Neural cell (in vitro differentiated cells): ENCODE measurements around the gene TBC1D8. TPM values are rescaled to one million over a fixed set of nuclear protein-coding genes. Genes with fewer than 3 reads are reported as not detected.

Source experiments
- H2AFZ ChIP-seq: fragments of 200-600, 300-800 bp; sonication (generic), shearing (Covaris generic); 2 replicates; pipeline ENCODE4 v1.6.0; 2014; ENCODE audit warnings: low read depth, mild to moderate bottlenecking, antibody characterized with exemption, low read length, moderate library complexity
- H3F3A ChIP-seq: fragments of 200-600 bp; shearing (Covaris generic); 2 replicates; pipeline ENCODE4 v1.6.1; 2016; ENCODE audit warnings: mild to moderate bottlenecking, moderate library complexity, mixed read lengths, antibody characterized with exemption, low read length; ENCODE audit not compliant: insufficient read depth, poor library complexity, severe bottlenecking
- H3K27ac ChIP-seq: fragments of 200-600, 300-800 bp; sonication (generic), shearing (Covaris generic); 2 replicates; pipeline ENCODE4 v1.5.1; 2014; ENCODE audit warnings: mild to moderate bottlenecking, low read length, moderate library complexity
- H3K27me3 ChIP-seq: fragments of 300-800, 200-600 bp; sonication (generic), shearing (Covaris generic); 2 replicates; pipeline ENCODE4 v1.6.0; 2014; ENCODE audit warnings: mild to moderate bottlenecking, low read depth, low read length, moderate library complexity; ENCODE audit not compliant: insufficient read depth
- H3K36me3 ChIP-seq: fragments of 300-800, 200-600 bp; sonication (generic), shearing (Covaris generic); 2 replicates; pipeline ENCODE4 v1.5.1; 2014; ENCODE audit warnings: mild to moderate bottlenecking, antibody characterized with exemption, low read length, moderate library complexity; ENCODE audit not compliant: insufficient read depth
- H3K4me2 ChIP-seq: fragments of 300-800, 200-600 bp; sonication (generic), shearing (Covaris generic); 2 replicates; pipeline ENCODE4 v1.6.0; 2014; ENCODE audit warnings: mild to moderate bottlenecking, low read length
- H3K4me3 ChIP-seq: fragments of 300-800, 200-600 bp; sonication (generic), shearing (Covaris generic); 2 replicates; pipeline ENCODE4 v1.5.1; 2014; ENCODE audit warnings: mild to moderate bottlenecking, low read length, moderate library complexity
- H3K79me2 ChIP-seq: fragments of 200-600 bp; shearing (Covaris generic); replicated peaks from 2 replicates; pipeline ENCODE4 v1.6.0; 2014; ENCODE audit warnings: mild to moderate bottlenecking, low read length, moderate library complexity; ENCODE audit not compliant: insufficient read depth
- H3K9ac ChIP-seq: fragments of 300-800, 200-600 bp; sonication (generic), shearing (Covaris generic); 2 replicates; pipeline ENCODE4 v1.6.1; 2016; ENCODE audit warnings: mild to moderate bottlenecking, low read length, mixed read lengths
- H3K9me2 ChIP-seq: fragments of 200-600 bp; shearing (Covaris generic); 2 replicates; pipeline ENCODE4 v1.6.1; 2016; ENCODE audit warnings: mild to moderate bottlenecking, low read length, mixed read lengths; ENCODE audit not compliant: insufficient read depth
- H3K9me3 ChIP-seq: fragments of 200-600, 300-800 bp; sonication (generic), shearing (Covaris generic); 2 replicates; pipeline ENCODE4 v1.6.1; 2016; ENCODE audit warnings: mild to moderate bottlenecking, mixed run types, low read length, moderate library complexity, mixed read lengths
- H4K20me1 ChIP-seq: fragments of 200-600 bp; shearing (Covaris generic); 2 replicates; pipeline ENCODE4 v1.6.1; 2016; ENCODE audit warnings: mild to moderate bottlenecking, mixed run types; ENCODE audit not compliant: insufficient read depth
- EP300 ChIP-seq: fragments of 450-650 bp; conservative IDR thresholded peaks from 2 replicates; pipeline ENCODE4 v1.6.1; 2014; ENCODE audit warnings: antibody characterized with exemption, mild to moderate bottlenecking, moderate library complexity; ENCODE audit not compliant: poor library complexity, severe bottlenecking
- EZH2 ChIP-seq: fragments of 200-600, 300-800 bp; shearing (Covaris generic), sonication (generic); IDR thresholded peaks from 2 replicates; pipeline ENCODE4 v1.6.1; 2014; ENCODE audit warnings: antibody characterized with exemption, low read length, borderline replicate concordance, mild to moderate bottlenecking; ENCODE audit not compliant: insufficient read depth, poor library complexity, severe bottlenecking
- MXI1 ChIP-seq: fragments of 450-650 bp; conservative IDR thresholded peaks from 2 replicates; pipeline ENCODE4 v1.6.1; 2014; ENCODE audit warnings: antibody characterized with exemption, mild to moderate bottlenecking; ENCODE audit not compliant: poor library complexity, severe bottlenecking
- POLR2AphosphoS5 ChIP-seq: IDR thresholded peaks from 2 replicates; pipeline ENCODE4 v1.6.1; 2012
- RAD21 ChIP-seq: fragments of 450-650 bp; conservative IDR thresholded peaks from 2 replicates; pipeline ENCODE4 v1.6.1; 2014; ENCODE audit warnings: antibody characterized with exemption, mild to moderate bottlenecking, moderate library complexity
- REST ChIP-seq: IDR thresholded peaks from 2 replicates; pipeline ENCODE4 v1.6.1; 2012; ENCODE audit warnings: borderline replicate concordance
- SMC3 ChIP-seq: fragments of 450-650 bp; conservative IDR thresholded peaks from 2 replicates; pipeline ENCODE4 v1.6.1; 2014; ENCODE audit warnings: antibody characterized with exemption, mild to moderate bottlenecking, moderate library complexity; ENCODE audit not compliant: poor library complexity
- TAF1 ChIP-seq: IDR thresholded peaks from 2 replicates; pipeline ENCODE4 v1.6.1; 2012; ENCODE audit warnings: low read depth
- polyA minus RNA-seq: library from RNA; depleted of rRNA, polyadenylated mRNA; stranded (reverse); fragments of >200 nt; gene quantifications from 2 replicates; pipeline ENCODE4 v1.2.3, GENCODE V29; 2014
- polyA plus RNA-seq: library from polyadenylated mRNA; depleted of rRNA; stranded (reverse); fragments of >200 nt; gene quantifications from 2 replicates; pipeline ENCODE4 v1.2.3, GENCODE V29; 2014
- TF ChIP-seq, protein P1 (sequence below): fragments of 450-650 bp; IDR thresholded peaks from 2 replicates; pipeline ENCODE4 v1.5.1; 2014; ENCODE audit warnings: antibody characterized with exemption, mild to moderate bottlenecking, moderate library complexity; ENCODE audit not compliant: poor library complexity, severe bottlenecking

TBC1D8 gene
- polyA plus RNA-seq: 3.6 and 5.3 TPM in 2 replicates
- polyA minus RNA-seq: 7.9 and 8.0 TPM in 2 replicates

DNA sequence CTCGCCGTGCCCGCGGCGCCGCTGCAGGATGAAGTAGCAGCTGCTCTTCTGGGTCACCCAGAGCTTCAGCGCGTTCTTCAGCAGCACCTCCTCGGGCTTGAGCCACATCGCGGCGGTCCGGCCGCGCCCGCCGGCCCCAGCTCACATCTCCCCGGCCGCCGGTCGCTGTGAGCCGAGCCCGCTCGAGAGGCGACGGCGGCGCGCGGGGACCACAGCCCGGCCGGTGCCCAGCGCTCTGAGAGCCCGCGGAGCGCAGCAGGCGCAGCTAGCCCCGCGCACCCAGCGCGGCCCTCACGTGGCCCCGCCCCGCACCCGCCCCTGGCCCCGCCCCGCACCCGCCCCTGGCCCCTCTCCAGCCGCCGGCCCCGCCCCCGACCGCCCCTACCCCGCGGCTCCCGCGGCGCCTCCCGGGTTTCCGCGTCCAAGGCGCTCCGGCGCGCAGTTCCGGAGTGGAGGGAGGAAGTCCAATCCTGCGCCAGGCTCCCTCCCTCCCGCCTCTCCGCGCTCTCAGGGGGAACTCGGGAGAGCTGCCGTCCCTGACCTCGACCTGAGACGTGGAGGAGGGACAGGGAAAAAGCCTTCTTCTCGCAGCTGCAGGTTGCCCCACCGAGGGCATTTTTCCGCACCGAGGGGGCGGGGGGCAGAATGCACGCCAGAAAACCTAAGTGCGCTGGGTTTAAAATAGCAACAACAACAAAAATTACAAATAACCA lies at the start of gene TBC1D8:
TBC1D8 (minus strand) TSS at position 237 of the 713 bp plus-strand sequence; CDS start at position 108, 129 bp downstream.
- H3K79me2 ChIP-seq: no peaks in the 10 kb centered on the region
- peaks cover 38% of the 10 kb centered on the region for H3K27me3 ChIP-seq
- H3K9me2 ChIP-seq: no peaks in the 10 kb centered on the region
- no peaks in the 10 kb centered on the region for H3K36me3 ChIP-seq
- H3K9me3 ChIP-seq: no peaks in the 10 kb centered on the region
- TF ChIP-seq TAF1: no peak
- TF ChIP-seq MXI1: no peak
- TF ChIP-seq POLR2AphosphoS5: no peak
- no peak for TF ChIP-seq RAD21
- TF ChIP-seq SMC3: no peak
- no peak for TF ChIP-seq REST
- no peak for TF ChIP-seq EP300
- no peak for TF ChIP-seq EZH2
- TF ChIP-seq, protein P1, sequence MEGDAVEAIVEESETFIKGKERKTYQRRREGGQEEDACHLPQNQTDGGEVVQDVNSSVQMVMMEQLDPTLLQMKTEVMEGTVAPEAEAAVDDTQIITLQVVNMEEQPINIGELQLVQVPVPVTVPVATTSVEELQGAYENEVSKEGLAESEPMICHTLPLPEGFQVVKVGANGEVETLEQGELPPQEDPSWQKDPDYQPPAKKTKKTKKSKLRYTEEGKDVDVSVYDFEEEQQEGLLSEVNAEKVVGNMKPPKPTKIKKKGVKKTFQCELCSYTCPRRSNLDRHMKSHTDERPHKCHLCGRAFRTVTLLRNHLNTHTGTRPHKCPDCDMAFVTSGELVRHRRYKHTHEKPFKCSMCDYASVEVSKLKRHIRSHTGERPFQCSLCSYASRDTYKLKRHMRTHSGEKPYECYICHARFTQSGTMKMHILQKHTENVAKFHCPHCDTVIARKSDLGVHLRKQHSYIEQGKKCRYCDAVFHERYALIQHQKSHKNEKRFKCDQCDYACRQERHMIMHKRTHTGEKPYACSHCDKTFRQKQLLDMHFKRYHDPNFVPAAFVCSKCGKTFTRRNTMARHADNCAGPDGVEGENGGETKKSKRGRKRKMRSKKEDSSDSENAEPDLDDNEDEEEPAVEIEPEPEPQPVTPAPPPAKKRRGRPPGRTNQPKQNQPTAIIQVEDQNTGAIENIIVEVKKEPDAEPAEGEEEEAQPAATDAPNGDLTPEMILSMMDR: no peak
- no peak within 1 kb of the TSS for H2AFZ ChIP-seq
- H3F3A ChIP-seq: no peaks in the 10 kb centered on the region
- peak within 1 kb of the TSS; percentile 77 for H3K4me2 ChIP-seq
- H3K4me3 ChIP-seq: peak within 1 kb of the TSS; percentile 79
- no peaks in the 10 kb centered on the region for H4K20me1 ChIP-seq
- no peak within 1 kb of the TSS for H3K27ac ChIP-seq
- peak within 1 kb of the TSS; percentile 57 for H3K9ac ChIP-seq

DNA sequence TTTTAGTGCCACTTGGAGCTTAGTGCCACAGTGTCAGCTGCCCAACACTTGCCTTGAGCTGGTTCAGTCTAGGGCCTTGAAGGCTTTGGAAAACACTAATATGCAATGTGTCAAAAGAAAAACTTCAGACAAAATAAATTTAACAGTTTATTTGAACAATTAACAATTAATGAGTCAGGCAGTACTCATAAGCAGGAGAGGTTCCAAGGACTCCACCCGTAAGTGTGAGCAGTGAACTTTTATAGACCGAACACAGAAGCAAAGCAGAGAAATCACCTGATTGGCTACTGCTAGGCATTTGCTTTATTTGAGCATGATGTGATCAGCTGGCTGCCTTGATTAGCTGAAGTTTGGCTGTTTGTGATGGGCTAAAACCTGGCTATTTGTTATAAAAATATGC lies 49.5 kb upstream of the TBC1D8 start:
- H3K27me3 ChIP-seq: no peaks in the 10 kb centered on the region
- no peaks in the 10 kb centered on the region for H4K20me1 ChIP-seq
- no peaks in the 10 kb centered on the region for H3K79me2 ChIP-seq
- no peaks in the 10 kb centered on the region for H3K36me3 ChIP-seq
- no peaks in the 10 kb centered on the region for H3F3A ChIP-seq
- H3K27ac ChIP-seq: no peak overlapping the region
- no peak overlapping the region for H2AFZ ChIP-seq
- H3K9me2 ChIP-seq: no peaks in the 10 kb centered on the region
- H3K4me3 ChIP-seq: no peak overlapping the region
- H3K4me2 ChIP-seq: no peak overlapping the region
- no peak for TF ChIP-seq EP300
- no peak for TF ChIP-seq SMC3
- TF ChIP-seq RAD21: no peak
- TF ChIP-seq, protein P1: no peak
- no peak for TF ChIP-seq MXI1
- no peak for TF ChIP-seq POLR2AphosphoS5
- no peak for TF ChIP-seq EZH2
- no peak for TF ChIP-seq REST
- no peak for TF ChIP-seq TAF1
- H3K9me3 ChIP-seq: no peaks in the 10 kb centered on the region
- no peak overlapping the region for H3K9ac ChIP-seq
